HG03439 (cell line): ENCODE data around the gene RIMBP3B.
"Not testable (repeated sequence)": the region's sequence is repeated elsewhere in the genome, so short reads cannot be mapped to it uniquely, and the experiment has no call there.

Source experiments
- ATAC-seq: cut with Tn5 transposase; IDR thresholded peaks from one replicate; pipeline ENCODE4 v1.9.1; 2021; ENCODE audit warnings: mild to moderate bottlenecking, moderate library complexity; ENCODE audit not compliant: unreplicated experiment

Gene RIMBP3B, protein sequence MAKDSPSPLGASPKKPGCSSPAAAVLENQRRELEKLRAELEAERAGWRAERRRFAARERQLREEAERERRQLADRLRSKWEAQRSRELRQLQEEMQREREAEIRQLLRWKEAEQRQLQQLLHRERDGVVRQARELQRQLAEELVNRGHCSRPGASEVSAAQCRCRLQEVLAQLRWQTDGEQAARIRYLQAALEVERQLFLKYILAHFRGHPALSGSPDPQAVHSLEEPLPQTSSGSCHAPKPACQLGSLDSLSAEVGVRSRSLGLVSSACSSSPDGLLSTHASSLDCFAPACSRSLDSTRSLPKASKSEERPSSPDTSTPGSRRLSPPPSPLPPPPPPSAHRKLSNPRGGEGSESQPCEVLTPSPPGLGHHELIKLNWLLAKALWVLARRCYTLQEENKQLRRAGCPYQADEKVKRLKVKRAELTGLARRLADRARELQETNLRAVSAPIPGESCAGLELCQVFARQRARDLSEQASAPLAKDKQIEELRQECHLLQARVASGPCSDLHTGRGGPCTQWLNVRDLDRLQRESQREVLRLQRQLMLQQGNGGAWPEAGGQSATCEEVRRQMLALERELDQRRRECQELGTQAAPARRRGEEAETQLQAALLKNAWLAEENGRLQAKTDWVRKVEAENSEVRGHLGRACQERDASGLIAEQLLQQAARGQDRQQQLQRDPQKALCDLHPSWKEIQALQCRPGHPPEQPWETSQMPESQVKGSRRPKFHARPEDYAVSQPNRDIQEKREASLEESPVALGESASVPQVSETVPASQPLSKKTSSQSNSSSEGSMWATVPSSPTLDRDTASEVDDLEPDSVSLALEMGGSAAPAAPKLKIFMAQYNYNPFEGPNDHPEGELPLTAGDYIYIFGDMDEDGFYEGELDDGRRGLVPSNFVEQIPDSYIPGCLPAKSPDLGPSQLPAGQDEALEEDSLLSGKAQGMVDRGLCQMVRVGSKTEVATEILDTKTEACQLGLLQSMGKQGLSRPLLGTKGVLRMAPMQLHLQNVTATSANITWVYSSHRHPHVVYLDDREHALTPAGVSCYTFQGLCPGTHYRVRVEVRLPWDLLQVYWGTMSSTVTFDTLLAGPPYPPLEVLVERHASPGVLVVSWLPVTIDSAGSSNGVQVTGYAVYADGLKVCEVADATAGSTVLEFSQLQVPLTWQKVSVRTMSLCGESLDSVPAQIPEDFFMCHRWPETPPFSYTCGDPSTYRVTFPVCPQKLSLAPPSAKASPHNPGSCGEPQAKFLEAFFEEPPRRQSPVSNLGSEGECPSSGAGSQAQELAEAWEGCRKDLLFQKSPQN (N-terminal part only)

DNA sequence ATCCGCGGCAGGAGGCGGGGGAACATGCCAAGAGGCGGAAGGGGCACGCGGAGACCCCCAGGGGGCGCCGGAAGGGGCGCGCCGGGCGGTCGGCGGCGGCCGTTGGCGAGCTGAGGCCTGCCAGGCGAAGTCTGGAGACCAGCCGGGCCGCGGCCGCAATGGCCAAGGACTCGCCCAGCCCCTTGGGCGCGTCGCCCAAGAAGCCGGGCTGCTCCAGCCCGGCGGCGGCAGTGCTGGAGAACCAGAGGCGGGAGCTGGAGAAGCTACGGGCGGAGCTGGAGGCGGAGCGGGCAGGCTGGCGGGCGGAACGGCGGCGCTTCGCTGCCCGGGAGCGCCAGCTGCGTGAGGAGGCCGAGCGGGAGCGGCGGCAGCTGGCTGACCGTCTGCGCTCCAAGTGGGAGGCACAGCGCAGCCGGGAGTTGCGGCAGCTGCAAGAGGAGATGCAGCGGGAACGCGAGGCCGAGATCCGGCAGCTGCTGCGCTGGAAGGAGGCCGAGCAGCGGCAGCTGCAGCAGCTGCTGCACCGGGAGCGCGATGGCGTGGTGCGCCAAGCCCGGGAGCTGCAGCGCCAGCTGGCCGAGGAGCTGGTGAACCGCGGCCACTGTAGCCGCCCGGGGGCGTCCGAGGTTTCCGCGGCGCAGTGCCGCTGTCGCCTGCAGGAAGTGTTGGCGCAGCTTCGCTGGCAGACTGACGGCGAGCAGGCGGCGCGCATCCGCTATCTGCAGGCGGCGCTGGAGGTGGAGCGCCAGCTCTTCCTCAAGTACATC lies at the start of gene RIMBP3B:
Gene RIMBP3B (plus strand): TSS at position 51 of the 767 bp plus-strand sequence. CDS start 108 bp downstream, at position 159.
- peak; percentile 56 for ATAC-seq

DNA sequence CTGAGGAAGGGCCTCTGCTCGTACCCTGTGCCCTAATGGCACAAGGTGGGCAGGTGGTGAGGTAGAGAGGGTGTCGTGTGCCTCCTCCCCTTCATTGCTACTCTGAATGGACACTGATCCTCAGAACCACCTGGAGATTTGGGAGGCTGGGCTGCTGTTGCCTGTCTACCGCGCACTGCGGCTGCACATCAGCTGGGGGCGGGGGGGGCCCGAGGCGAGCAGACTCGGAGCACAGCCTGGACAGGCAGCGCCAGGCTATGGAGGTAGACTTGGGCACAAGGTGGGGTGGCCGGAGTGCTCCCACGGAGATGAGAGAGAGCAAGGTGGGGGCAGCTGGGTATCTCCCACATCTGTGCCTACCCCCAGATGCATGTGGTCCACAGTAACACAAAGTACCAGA lies 26.0 kb upstream of the RIMBP3B start:
- ATAC-seq: not testable (repeated sequence)

DNA sequence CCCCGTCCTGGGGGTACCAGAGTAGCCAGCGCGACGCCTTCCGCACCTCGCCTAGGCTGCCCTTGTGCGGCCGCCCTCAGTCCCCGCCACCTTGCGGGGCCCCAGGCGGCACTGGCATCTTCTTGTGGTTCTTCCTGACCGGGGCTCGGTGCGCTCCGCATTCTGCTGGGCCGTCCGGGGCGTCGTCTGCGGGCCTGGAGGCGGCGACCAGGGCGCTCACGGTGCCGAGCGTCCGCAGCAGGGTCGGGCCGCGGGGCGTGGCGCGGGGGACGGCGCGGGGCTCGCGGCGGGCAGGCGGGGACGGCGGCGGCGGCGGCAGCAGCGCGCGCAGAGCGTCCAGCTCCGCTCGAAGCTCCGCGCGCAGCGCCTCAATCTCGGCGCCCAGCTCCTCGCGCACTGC lies 23.0 kb upstream of the RIMBP3B start:
- ATAC-seq: not testable (repeated sequence)

- not testable (repeated sequence) for ATAC-seq
Measured at GRCh38 chr22:21362473-21362872, 21.1 kb upstream of the RIMBP3B start.

- ATAC-seq: not testable (repeated sequence)
Measured at GRCh38 chr22:21363061-21363460, 20.5 kb upstream of the RIMBP3B start.

- ATAC-seq: not testable (repeated sequence)
Measured at GRCh38 chr22:21363803-21364202, 19.7 kb upstream of the RIMBP3B start.

DNA sequence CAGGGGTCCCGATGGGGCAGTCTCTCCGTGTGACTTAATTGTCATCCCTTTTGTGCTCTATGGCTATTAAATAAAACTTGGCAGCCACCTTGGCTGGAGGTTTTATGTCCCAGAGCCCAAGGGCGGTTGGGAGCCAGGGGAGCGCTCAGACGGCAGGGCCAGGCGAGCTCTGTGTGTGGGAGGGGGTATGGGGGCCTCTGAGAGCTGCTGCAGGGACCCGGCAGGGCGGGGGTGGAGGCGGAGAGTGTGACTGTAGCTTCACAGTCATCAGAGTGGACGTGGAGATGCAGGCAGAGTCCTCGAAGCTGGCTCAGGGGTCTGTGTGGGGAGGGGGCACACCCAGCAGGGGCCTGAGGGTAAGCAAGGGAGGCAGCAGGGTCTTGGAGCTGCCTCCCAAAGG lies 19.2 kb upstream of the RIMBP3B start:
- not testable (repeated sequence) for ATAC-seq

- not testable (repeated sequence) for ATAC-seq
Measured at GRCh38 chr22:21365337-21365736, 18.2 kb upstream of the RIMBP3B start.

GRCh38 chr22:21368603-21369310 lies 14.8 kb upstream of the RIMBP3B start:
- ATAC-seq: not testable (repeated sequence)

DNA sequence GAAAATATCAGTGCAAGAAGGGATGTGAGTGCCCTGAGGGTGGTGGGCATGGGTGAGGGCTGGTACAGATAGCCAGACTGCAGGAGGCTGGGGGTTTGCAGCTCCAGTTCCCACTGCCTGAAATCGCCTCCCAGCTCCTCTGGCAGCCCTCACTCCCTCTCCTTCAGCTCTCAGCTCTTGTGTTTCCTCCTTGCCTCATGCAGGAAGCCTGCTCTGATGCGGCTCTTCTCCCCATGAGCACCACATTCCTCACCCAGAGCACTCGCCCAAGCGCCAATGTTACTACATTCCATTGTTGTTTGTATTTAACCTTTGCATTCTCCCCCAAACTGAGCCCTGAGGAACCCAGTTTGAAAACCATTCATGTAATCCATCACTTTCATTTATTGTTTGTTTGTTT lies 7.7 kb upstream of the RIMBP3B start:
- ATAC-seq: not testable (repeated sequence)

- ATAC-seq: peak; percentile 28
Measured at GRCh38 chr22:21384468-21385357, 1.2 kb downstream of the RIMBP3B start.

DNA sequence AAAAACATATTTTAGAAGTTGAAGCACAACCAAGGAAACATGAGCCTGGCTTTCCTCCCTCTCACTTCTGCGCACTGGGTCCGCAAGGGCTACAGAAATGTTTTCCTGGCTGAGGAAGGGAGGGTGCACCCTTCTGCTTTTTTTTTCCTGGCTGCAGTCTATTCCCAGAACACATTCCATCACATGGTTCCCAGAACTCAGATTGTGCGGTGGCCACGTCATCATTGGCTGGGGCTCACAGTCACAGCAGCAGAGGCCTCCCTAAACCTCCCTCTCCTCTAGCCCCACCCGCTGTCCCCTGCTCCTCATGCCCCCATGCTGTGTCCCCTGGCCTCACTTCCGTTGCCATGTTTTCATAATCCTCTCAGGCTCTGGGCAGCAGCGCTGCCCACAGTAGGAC lies 5.9 kb downstream of the RIMBP3B start:
- not testable (repeated sequence) for ATAC-seq

- not testable (repeated sequence) for ATAC-seq
Measured at GRCh38 chr22:21390013-21390412, 6.5 kb downstream of the RIMBP3B start.

DNA sequence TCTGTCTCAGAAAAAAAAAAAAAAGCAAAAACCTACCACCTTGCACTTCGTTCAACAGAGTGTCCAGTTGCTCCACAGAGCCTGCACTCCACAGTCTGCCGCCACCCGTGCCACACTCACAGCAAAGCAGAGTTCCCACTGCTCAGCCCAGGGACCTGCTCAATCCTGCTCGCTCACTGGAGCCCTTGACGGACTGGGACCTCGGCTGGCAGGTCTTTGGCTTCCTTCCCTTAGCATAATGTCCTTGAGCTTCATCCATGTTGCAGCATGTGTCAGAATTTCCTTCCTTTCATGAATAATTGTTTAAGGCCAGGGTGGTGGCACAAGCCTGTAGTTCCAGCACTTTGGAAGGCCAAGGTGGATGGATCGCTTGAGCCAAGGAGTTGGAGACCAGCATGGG lies 11.1 kb downstream of the RIMBP3B start:
- not testable (repeated sequence) for ATAC-seq

GRCh38 chr22:21401197-21401969 lies 17.8 kb downstream of the RIMBP3B start:
- ATAC-seq: not testable (repeated sequence)

DNA sequence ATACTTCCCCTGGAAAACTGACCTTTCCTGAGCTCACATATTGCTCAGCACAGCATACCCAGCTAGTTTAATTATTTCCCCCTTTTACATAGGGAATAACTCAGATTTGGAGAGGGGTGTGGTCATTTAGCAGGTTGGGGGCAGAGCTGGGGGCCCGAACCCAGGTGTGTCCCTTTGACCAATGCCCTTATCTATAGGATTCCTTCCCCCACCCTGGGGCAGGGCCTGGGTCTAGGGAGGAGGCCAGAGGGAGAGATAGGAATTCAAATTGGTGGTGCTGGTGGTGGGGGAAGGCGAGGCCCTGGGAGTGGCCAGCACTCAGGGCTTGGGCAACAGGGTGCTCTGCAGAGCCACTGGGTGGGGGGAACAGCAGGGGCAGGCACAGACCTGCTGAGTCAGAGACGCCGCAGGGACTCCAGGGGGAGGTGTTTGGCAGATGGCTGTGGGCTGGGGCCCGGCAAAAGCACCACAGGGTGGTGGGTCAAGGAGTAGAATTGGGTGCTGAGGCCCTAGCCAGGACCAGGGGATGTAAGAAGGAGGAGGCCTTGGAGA lies 19.3 kb downstream of the RIMBP3B start:
- not testable (repeated sequence) for ATAC-seq

DNA sequence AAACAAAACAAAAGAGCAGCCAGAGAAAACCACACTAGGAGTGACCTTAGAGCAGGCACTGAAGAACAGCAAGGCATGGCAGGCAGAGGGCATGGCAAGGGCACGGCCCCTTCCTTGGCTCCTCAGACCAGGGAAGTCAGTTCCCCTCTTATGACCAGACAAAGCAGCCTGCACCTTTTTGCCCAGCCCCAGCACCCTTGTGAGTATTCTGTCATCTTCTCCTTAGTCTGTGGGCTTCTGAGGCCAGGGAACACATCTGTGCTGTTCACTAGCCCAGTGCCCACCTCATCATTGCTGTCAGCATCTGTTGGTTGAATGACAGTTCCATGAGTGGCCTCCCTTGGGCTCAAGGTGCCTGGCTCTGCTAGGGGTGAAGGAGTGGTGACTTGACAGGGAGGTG lies 23.6 kb downstream of the RIMBP3B start:
- ATAC-seq: not testable (repeated sequence)
